ENCODE data around the gene KLK13. TPM values are rescaled to one million over a fixed set of nuclear protein-coding genes. Genes with fewer than 3 reads are reported as not detected.
A peak's percentile ranks its signal among the peaks of the same experiment; 100 is the strongest.

The KLK13 gene
- total RNA-seq, 2 donors from 2014 or later = 0.42 to 3.4 TPM

- Histone ChIP-seq H3K9ac (ENCODE audit: extremely low read depth, low read length, poor library complexity, severe bottlenecking) (no peak overlapping the region), H3K4me1 (ENCODE audit: control insufficient read depth, insufficient read depth, low read length) (peaks cover 11% of the 10 kb centered on the region), H3K4me3 (ENCODE audit: low read length) (no peak overlapping the region), H3K36me3 (ENCODE audit: control insufficient read depth, insufficient read depth, low read length) (no peaks in the 10 kb centered on the region), H3K27ac (ENCODE audit: low read depth, low read length) (no peak overlapping the region), H3K9me3 (ENCODE audit: control insufficient read depth, low read length) (no peaks in the 10 kb centered on the region), H3K27me3 (ENCODE audit: control insufficient read depth, insufficient read depth, low read length, poor library complexity, severe bottlenecking) (peaks cover 20% of the 10 kb centered on the region)
- no peak for DNase-seq
- no peak overlapping the region for H3K4me3 Mint-ChIP-seq
- 67 to 95% methylated on average over 1 to 6 of the region's 6 CpGs for WGBS, 2 experiments (ENCODE audit: insufficient coverage in 1 of 2, insufficient read length in 1 of 2)
- TF ChIP-seq, protein P1, sequence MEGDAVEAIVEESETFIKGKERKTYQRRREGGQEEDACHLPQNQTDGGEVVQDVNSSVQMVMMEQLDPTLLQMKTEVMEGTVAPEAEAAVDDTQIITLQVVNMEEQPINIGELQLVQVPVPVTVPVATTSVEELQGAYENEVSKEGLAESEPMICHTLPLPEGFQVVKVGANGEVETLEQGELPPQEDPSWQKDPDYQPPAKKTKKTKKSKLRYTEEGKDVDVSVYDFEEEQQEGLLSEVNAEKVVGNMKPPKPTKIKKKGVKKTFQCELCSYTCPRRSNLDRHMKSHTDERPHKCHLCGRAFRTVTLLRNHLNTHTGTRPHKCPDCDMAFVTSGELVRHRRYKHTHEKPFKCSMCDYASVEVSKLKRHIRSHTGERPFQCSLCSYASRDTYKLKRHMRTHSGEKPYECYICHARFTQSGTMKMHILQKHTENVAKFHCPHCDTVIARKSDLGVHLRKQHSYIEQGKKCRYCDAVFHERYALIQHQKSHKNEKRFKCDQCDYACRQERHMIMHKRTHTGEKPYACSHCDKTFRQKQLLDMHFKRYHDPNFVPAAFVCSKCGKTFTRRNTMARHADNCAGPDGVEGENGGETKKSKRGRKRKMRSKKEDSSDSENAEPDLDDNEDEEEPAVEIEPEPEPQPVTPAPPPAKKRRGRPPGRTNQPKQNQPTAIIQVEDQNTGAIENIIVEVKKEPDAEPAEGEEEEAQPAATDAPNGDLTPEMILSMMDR (conservative IDR thresholded peaks at IDR 0.05) = no peak
- H3K9me3 Mint-ChIP-seq = no peaks in the 10 kb centered on the region
- peaks cover 41% of the 10 kb centered on the region for H3K4me1 Mint-ChIP-seq
- peak overlapping the region; percentile 42 for H3K27ac Mint-ChIP-seq
- H3K36me3 Mint-ChIP-seq (ENCODE audit: low read depth) = no peaks in the 10 kb centered on the region
- H3K27me3 Mint-ChIP-seq (ENCODE audit: insufficient read depth) = peaks cover 29% of the 10 kb centered on the region
Measured at GRCh38 chr19:51025401-51025800, 39.5 kb downstream of the KLK13 start.

DNA sequence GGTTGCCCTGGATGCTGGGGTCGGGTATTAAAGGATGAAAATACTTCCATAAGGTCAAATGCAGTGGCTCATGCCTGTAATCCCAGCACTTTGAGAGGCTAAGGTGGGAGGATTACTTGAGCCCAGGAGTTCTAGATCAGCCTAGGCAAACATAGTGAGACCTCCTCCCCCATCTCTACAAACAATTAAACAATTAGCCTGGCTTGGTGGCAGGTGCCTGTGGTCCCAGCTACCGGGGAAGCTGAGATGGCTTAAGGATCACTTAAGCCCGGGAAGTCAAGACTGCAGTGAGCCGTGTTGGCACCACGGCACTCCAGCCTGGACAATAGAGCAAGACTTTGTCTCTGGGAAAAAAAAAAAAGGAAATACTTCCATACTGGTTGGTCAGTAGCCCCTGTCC is 40.0 kb downstream of the KLK13 start:
- H3K27ac Mint-ChIP-seq = peak overlapping the region; percentile 42
- H3K9me3 ChIP-seq (ENCODE audit: control insufficient read depth, low read length) = no peaks in the 10 kb centered on the region
- no peak overlapping the region for H3K9ac ChIP-seq (ENCODE audit: extremely low read depth, low read length, poor library complexity, severe bottlenecking)
- no peak overlapping the region for H3K4me3 ChIP-seq (ENCODE audit: low read length)
- H3K4me1 Mint-ChIP-seq = peaks cover 42% of the 10 kb centered on the region
- DNase-seq = peak; percentile 68
- peak overlapping the region; percentile 32 for H3K4me3 Mint-ChIP-seq
- H3K4me1 ChIP-seq (ENCODE audit: control insufficient read depth, insufficient read depth, low read length) = peaks cover 11% of the 10 kb centered on the region
- TF ChIP-seq, protein P1 (conservative IDR thresholded peaks at IDR 0.05) = no peak
- H3K27me3 ChIP-seq (ENCODE audit: control insufficient read depth, insufficient read depth, low read length, poor library complexity, severe bottlenecking) = peaks cover 25% of the 10 kb centered on the region
- H3K27ac ChIP-seq (ENCODE audit: low read depth, low read length) = no peak overlapping the region
- H3K9me3 Mint-ChIP-seq = no peaks in the 10 kb centered on the region
- no peaks in the 10 kb centered on the region for H3K36me3 ChIP-seq (ENCODE audit: control insufficient read depth, insufficient read depth, low read length)
- no peaks in the 10 kb centered on the region for H3K36me3 Mint-ChIP-seq (ENCODE audit: low read depth)
- peaks cover 34% of the 10 kb centered on the region for H3K27me3 Mint-ChIP-seq (ENCODE audit: insufficient read depth)
- 58 to 61% methylated on average over 4 to 5 of the region's 5 CpGs for WGBS, 2 experiments (ENCODE audit: insufficient coverage in 1 of 2, insufficient read length in 1 of 2)

- Mint-ChIP-seq H3K27me3 (ENCODE audit: insufficient read depth) (peaks cover 43% of the 10 kb centered on the region), H3K9me3 (no peaks in the 10 kb centered on the region), H3K4me3 (no peak overlapping the region), H3K4me1 (peaks cover 45% of the 10 kb centered on the region), H3K36me3 (ENCODE audit: low read depth) (no peaks in the 10 kb centered on the region), H3K27ac (no peak overlapping the region)
- Histone ChIP-seq H3K4me1 (ENCODE audit: control insufficient read depth, insufficient read depth, low read length) (peaks cover 11% of the 10 kb centered on the region), H3K9ac (ENCODE audit: extremely low read depth, low read length, poor library complexity, severe bottlenecking) (no peak overlapping the region), H3K9me3 (ENCODE audit: control insufficient read depth, low read length) (no peaks in the 10 kb centered on the region), H3K27ac (ENCODE audit: low read depth, low read length) (no peak overlapping the region), H3K4me3 (ENCODE audit: low read length) (no peak overlapping the region), H3K36me3 (ENCODE audit: control insufficient read depth, insufficient read depth, low read length) (no peaks in the 10 kb centered on the region), H3K27me3 (ENCODE audit: control insufficient read depth, insufficient read depth, low read length, poor library complexity, severe bottlenecking) (peaks cover 34% of the 10 kb centered on the region)
- WGBS, 2 experiments (ENCODE audit: insufficient coverage in 1 of 2, insufficient read length in 1 of 2) = 89 to 100% methylated on average over 6 to 11 of the region's 11 CpGs
- DNase-seq = no peak
- TF ChIP-seq, protein P1 (conservative IDR thresholded peaks at IDR 0.05) = no peak
Measured at GRCh38 chr19:51023946-51024345, 40.9 kb downstream of the KLK13 start.
